HG03139 (cell line): ENCODE data around the gene DPPA5.
"Not testable (repeated sequence)": the region's sequence is repeated elsewhere in the genome, so short reads cannot be mapped to it uniquely, and the experiment has no call there.

ENCODE experiments used
- ATAC-seq: cut with Tn5 transposase; IDR thresholded peaks from one replicate; pipeline ENCODE4 v1.9.1; 2021; ENCODE audit not compliant: unreplicated experiment

Gene DPPA5

GRCh38 chr6:73303773-73304172, 50.3 kb downstream of the DPPA5 start:
- ATAC-seq, result not testable (repeated sequence)
